GM10266 (cell line): Measurements from ENCODE around the gene NOTCH1.

Experiments used
- DNase-seq: peaks from one replicate; pipeline ENCODE4 v3.0.0; 2012; ENCODE audit errors: extremely low spot score
- TF ChIP-seq, protein P1 (sequence below): IDR thresholded peaks from 2 replicates; pipeline ENCODE4 v1.5.1; 2012; ENCODE audit warnings: mild to moderate bottlenecking, low read depth; ENCODE audit not compliant: control insufficient read depth, insufficient read depth; ENCODE audit errors: missing control alignments

NOTCH1 gene

GRCh38 chr9:136499071-136499934 lies 46.5 kb downstream of the NOTCH1 start:
- DNase-seq: no peak
- TF ChIP-seq, protein P1, sequence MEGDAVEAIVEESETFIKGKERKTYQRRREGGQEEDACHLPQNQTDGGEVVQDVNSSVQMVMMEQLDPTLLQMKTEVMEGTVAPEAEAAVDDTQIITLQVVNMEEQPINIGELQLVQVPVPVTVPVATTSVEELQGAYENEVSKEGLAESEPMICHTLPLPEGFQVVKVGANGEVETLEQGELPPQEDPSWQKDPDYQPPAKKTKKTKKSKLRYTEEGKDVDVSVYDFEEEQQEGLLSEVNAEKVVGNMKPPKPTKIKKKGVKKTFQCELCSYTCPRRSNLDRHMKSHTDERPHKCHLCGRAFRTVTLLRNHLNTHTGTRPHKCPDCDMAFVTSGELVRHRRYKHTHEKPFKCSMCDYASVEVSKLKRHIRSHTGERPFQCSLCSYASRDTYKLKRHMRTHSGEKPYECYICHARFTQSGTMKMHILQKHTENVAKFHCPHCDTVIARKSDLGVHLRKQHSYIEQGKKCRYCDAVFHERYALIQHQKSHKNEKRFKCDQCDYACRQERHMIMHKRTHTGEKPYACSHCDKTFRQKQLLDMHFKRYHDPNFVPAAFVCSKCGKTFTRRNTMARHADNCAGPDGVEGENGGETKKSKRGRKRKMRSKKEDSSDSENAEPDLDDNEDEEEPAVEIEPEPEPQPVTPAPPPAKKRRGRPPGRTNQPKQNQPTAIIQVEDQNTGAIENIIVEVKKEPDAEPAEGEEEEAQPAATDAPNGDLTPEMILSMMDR: no peak

GRCh38 chr9:136497916-136498695 lies 47.7 kb downstream of the NOTCH1 start:
- no peak for DNase-seq
- TF ChIP-seq, protein P1: no peak

DNA sequence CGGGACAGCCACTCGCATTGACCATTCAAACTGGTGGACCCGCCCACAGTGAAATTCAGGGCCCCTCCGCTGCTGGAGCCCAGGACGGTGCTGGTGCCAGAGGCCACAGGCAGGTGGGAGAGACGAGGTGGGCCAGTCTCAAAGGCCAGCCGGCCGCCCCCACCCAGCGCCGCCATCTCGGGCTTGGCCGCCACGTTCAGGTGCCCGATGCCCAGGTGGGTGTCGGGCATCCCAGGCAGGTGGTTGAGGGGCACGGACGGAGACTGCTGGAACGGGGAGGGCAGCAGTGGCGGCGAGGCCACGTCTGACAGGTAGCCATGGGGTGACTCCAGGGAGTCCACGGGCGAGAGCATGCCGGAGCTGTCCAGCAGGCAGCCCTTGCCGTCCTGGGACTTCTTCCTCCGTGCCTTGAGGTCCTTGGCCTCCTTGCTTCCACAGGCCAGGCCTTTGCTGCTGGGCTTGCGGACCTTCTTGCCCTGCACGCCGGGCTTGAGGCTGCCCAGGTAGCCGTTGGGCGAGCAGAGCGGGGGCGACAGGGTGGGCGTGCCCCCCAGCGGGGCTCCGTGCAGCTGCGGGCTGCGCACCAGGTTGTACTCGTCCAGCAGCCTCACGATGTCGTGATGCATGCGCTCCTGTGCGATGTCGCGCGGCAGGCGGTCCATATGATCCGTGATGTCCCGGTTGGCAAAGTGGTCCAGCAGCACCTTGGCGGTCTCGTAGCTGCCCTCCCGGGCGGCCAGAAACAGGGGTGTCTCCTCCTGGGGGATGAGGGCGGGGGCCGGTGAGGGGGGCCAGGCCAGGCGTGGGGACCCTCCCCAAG lies 48.8 kb downstream of the NOTCH1 start:
- TF ChIP-seq, protein P1: no peak
- no peak for DNase-seq

DNA sequence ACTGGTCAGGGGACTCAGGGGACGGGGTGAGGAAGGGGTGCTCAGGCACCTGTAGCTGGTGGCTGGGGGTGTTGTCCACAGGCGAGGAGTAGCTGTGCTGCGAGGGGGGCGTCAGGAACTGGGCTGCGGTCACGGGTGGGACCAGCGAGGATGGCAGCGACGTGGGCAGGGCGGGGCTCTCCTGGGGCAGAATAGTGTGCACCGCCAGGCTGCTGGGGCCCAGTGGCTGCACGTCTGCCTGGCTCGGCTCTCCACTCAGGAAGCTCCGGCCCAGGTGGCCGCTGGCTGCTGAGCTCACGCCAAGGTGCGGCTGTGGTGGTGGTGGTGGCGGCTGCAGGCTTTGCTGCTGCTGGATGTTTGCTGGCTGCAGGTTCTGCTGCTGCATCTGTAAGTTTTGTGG lies 49.7 kb downstream of the NOTCH1 start:
- TF ChIP-seq, protein P1: no peak
- no peak for DNase-seq

DNA sequence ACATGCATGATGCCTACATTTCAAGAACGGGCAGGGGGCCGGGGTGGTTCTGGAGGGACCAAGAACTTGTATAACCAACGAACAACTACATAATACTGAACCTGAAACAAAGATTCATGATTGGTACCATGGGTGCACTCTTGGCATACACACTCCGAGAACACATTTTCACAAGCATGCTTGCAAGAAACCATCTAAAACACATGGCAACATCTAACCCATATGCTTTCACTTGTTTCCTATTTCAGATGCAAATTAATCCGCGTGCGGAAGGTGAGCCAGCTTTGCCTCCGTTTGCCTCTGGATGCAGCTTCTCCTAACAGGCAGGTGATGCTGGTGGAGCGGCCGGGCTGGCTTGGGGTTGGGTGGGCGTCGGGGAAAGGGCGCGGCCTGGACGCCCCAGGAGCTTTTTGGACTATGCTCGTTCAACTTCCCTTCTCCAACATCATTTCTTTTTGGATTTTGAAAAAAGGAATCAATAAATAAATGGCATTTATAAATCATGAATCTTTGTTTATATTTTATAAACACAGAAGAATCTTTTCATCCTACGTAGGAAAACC lies 50.5 kb downstream of the NOTCH1 start:
- no peak for DNase-seq
- TF ChIP-seq, protein P1: no peak

DNA sequence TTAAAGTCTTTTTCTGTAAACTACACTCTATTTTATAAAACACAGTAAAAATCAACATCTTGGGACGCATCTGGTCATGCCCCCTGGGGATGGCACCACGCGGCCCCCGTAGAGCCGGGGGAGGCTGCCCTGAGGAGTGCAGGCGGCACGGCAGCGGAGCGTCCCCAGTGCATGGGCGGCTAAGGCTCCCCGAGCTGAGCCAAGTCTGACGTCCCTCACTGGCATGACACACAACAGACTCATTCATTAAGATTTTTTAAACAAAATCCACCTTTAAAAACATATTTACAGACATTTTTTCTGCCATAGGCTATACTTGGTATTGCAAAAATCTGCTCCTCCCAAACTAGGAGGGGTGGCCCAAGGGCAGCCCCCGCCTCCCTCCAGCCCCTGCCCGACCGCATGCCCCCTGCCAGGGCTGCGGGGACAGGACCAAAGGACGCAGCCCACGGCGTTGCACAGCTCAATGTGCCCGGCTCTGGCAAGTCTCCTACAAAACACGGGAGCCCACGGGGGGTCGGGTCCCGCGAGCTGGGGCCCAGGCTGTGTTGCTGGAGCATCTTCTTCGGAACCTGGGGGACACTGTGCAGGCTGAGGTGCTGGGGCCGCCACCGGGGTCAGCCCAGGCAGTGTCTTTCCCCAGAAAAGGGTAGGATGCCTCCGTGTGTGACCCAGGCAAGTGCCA lies 51.2 kb downstream of the NOTCH1 start:
- no peak for DNase-seq
- TF ChIP-seq, protein P1: no peak
